Neural progenitor cell (in vitro differentiated cells): Measurements from ENCODE around the gene DRAXIN. TPM values are rescaled to one million over a fixed set of nuclear protein-coding genes. Genes with fewer than 3 reads are reported as not detected.

Experiments used
- DNase-seq: peaks from one replicate; pipeline ENCODE4 v3.0.0-alpha.2; 2016; ENCODE audit warnings: low spot score
- H2AFZ ChIP-seq: fragments of 200-600 bp; sonication (generic); replicated peaks from 2 replicates; pipeline ENCODE4 v1.6.1; 2016; ENCODE audit warnings: antibody characterized with exemption
- H3F3A ChIP-seq: fragments of 200-600 bp; sonication (generic); 2 replicates; pipeline ENCODE4 v1.6.1; 2016; ENCODE audit warnings: antibody characterized with exemption, low read depth
- H3K27ac ChIP-seq: fragments of 200-600 bp; sonication (generic); 2 replicates; pipeline ENCODE4 v1.5.1; 2016; ENCODE audit warnings: mild to moderate bottlenecking
- H3K27me3 ChIP-seq: fragments of 200-600 bp; sonication (generic); 2 replicates; pipeline ENCODE4 v1.6.1; 2016; ENCODE audit warnings: mild to moderate bottlenecking, moderate library complexity
- H3K36me3 ChIP-seq: fragments of 200-600 bp; sonication (generic); 2 replicates; pipeline ENCODE4 v1.5.1; 2016
- H3K4me1 ChIP-seq: fragments of 200-600 bp; sonication (generic); 2 replicates; pipeline ENCODE4 v1.6.1; 2016; ENCODE audit warnings: mixed run types
- H3K4me2 ChIP-seq: fragments of 200-600 bp; sonication (generic); 2 replicates; pipeline ENCODE4 v1.6.1; 2016
- H3K4me3 ChIP-seq: fragments of 200-600 bp; sonication (generic); 2 replicates; pipeline ENCODE4 v1.5.1; 2016
- H3K79me2 ChIP-seq: fragments of 200-600 bp; sonication (generic); 2 replicates; pipeline ENCODE4 v1.6.1; 2016; ENCODE audit warnings: low read depth
- H3K9ac ChIP-seq: fragments of 200-600 bp; sonication (generic); 2 replicates; pipeline ENCODE4 v1.6.1; 2016
- H3K9me3 ChIP-seq: fragments of 200-600 bp; sonication (generic); 2 replicates; pipeline ENCODE4 v1.5.1; 2016; ENCODE audit warnings: low read depth
- H4K20me1 ChIP-seq: fragments of 200-600 bp; sonication (generic); 2 replicates; pipeline ENCODE4 v1.6.1; 2016; ENCODE audit warnings: low read depth
- H3K27ac Mint-ChIP-seq: 3 replicates; pipeline ENCODE4 v1.8.0; 2021; ENCODE audit warnings: mixed read lengths
- H3K27me3 Mint-ChIP-seq: 2 replicates; pipeline ENCODE4 v1.8.0; 2022; ENCODE audit warnings: low read depth, mild to moderate bottlenecking, inconsistent platforms, moderate library complexity, mixed read lengths; ENCODE audit not compliant: insufficient read depth
- H3K36me3 Mint-ChIP-seq: 3 replicates; pipeline ENCODE4 v1.8.0; 2021; ENCODE audit warnings: mixed read lengths
- H3K4me1 Mint-ChIP-seq: 3 replicates; pipeline ENCODE4 v1.8.0; 2021; ENCODE audit warnings: mixed read lengths
- H3K4me3 Mint-ChIP-seq: 3 replicates; pipeline ENCODE4 v1.8.0; 2021; ENCODE audit warnings: mild to moderate bottlenecking, moderate library complexity, mixed read lengths
- H3K9me3 Mint-ChIP-seq: 3 replicates; pipeline ENCODE4 v1.8.0; 2020; ENCODE audit warnings: mixed read lengths
- EZH2 ChIP-seq: fragments of 200-600 bp; sonication (generic); IDR thresholded peaks from 2 replicates; pipeline ENCODE4 v1.6.1; 2017; ENCODE audit warnings: antibody characterized with exemption, mild to moderate bottlenecking, moderate library complexity
- EZH2phosphoT487 ChIP-seq: fragments of 200-600 bp; sonication (generic); IDR thresholded peaks from 2 replicates; pipeline ENCODE4 v1.6.1; 2017; ENCODE audit warnings: antibody characterized with exemption
- total RNA-seq: library from RNA; depleted of rRNA; stranded (reverse); fragments of >200 nt; gene quantifications from 2 replicates; pipeline ENCODE4 v1.2.3, GENCODE V29; 2015; ENCODE audit warnings: low replicate concordance
- TF ChIP-seq, protein P1 (sequence below): fragments of 200-600 bp; sonication (generic); IDR thresholded peaks from 2 replicates; pipeline ENCODE4 v1.5.1; 2017; ENCODE audit warnings: antibody characterized with exemption, mild to moderate bottlenecking

DRAXIN gene
- total RNA-seq, 1 donor from 2014 or later = 27.1 TPM

GRCh38 chr1:11682799-11683198, 8.7 kb upstream of the DRAXIN start:
- Mint-ChIP-seq H3K9me3 (no peaks in the 10 kb centered on the region), H3K27ac (no peak overlapping the region), H3K4me1 (peaks cover 23% of the 10 kb centered on the region), H3K4me3 (peak overlapping the region; percentile 73), H3K36me3 (peaks cover 3% of the 10 kb centered on the region), H3K27me3 (peaks cover 14% of the 10 kb centered on the region)
- Histone ChIP-seq H4K20me1 (peaks cover 72% of the 10 kb centered on the region), H3K4me3 (peak overlapping the region; percentile 79), H3K9ac (no peak overlapping the region), H3F3A (peaks cover 53% of the 10 kb centered on the region), H3K36me3 (no peaks in the 10 kb centered on the region), H3K4me1 (peaks cover 17% of the 10 kb centered on the region), H3K4me2 (peak overlapping the region; percentile 81), H3K27me3 (no peaks in the 10 kb centered on the region), H3K79me2 (peaks cover 64% of the 10 kb centered on the region), H3K27ac (no peak overlapping the region), H2AFZ (no peak overlapping the region), H3K9me3 (no peaks in the 10 kb centered on the region)
- no peak for DNase-seq
- TF ChIP-seq EZH2 = no peak
- no peak for TF ChIP-seq EZH2phosphoT487
- TF ChIP-seq, protein P1, sequence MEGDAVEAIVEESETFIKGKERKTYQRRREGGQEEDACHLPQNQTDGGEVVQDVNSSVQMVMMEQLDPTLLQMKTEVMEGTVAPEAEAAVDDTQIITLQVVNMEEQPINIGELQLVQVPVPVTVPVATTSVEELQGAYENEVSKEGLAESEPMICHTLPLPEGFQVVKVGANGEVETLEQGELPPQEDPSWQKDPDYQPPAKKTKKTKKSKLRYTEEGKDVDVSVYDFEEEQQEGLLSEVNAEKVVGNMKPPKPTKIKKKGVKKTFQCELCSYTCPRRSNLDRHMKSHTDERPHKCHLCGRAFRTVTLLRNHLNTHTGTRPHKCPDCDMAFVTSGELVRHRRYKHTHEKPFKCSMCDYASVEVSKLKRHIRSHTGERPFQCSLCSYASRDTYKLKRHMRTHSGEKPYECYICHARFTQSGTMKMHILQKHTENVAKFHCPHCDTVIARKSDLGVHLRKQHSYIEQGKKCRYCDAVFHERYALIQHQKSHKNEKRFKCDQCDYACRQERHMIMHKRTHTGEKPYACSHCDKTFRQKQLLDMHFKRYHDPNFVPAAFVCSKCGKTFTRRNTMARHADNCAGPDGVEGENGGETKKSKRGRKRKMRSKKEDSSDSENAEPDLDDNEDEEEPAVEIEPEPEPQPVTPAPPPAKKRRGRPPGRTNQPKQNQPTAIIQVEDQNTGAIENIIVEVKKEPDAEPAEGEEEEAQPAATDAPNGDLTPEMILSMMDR = no peak

DNA sequence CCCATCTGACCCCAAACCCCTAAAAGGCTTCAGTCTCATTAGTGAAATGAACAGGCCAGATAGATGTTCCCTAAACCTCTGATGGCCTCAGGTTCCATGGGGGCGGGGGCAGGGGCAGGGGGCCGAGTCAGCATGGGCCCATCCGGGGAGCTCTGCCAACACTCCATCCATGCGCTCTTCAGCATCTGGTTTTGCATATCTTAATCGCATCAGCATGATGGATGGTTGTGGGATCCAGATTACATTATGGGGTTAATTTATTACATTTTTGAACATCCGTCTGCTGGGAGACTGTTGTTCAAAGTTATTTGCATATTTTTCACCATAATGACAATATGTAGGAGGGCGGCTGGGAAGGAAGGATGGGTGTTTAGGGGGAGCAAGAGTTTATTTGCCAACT, 7.4 kb upstream of the DRAXIN start:
- Mint-ChIP-seq H3K27ac (no peak overlapping the region), H3K4me1 (peaks cover 20% of the 10 kb centered on the region), H3K4me3 (no peak overlapping the region), H3K27me3 (peaks cover 14% of the 10 kb centered on the region), H3K9me3 (no peaks in the 10 kb centered on the region), H3K36me3 (no peaks in the 10 kb centered on the region)
- H3K4me1 ChIP-seq = peaks cover 20% of the 10 kb centered on the region
- no peaks in the 10 kb centered on the region for H3K36me3 ChIP-seq
- DNase-seq = no peak
- peaks cover 73% of the 10 kb centered on the region for H4K20me1 ChIP-seq
- no peaks in the 10 kb centered on the region for H3K9me3 ChIP-seq
- H2AFZ ChIP-seq = no peak overlapping the region
- peaks cover 53% of the 10 kb centered on the region for H3F3A ChIP-seq
- H3K27me3 ChIP-seq = no peaks in the 10 kb centered on the region
- H3K79me2 ChIP-seq = peaks cover 64% of the 10 kb centered on the region
- H3K9ac ChIP-seq = no peak overlapping the region
- TF ChIP-seq EZH2 = no peak
- no peak overlapping the region for H3K4me2 ChIP-seq
- no peak overlapping the region for H3K4me3 ChIP-seq
- no peak overlapping the region for H3K27ac ChIP-seq

DNA sequence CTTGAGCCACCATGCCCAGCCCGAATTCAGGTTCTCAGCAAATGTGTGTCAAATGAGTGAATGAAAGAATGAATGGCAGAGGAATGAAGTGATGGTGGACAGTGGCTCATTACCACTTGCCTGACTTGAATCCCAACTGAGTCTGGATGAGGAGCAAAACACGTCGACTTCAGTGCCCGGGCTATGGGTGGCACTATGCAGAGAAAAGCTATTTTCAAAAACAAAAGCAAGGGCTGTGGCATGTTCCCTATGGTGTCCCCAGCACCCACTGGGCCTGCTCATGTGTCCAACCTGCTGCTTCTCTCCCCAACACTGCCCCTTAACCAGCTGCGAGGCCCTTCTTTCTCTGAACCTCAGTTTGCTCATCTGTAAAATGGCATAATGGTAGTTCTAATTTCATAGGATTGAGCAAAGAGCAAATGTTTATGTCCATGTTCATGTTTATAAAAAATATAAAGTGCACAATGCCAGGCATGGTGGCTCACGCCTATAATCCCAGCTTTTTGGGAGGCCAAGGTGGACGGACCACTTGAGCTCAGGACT, 6.2 kb upstream of the DRAXIN start:
- no peaks in the 10 kb centered on the region for H3K9me3 Mint-ChIP-seq
- Histone ChIP-seq H3K9ac (no peak overlapping the region), H4K20me1 (peaks cover 65% of the 10 kb centered on the region), H3K9me3 (no peaks in the 10 kb centered on the region), H3K27ac (no peak overlapping the region), H3K4me2 (no peak overlapping the region), H3K4me1 (peaks cover 32% of the 10 kb centered on the region), H3K36me3 (no peaks in the 10 kb centered on the region), H2AFZ (no peak overlapping the region), H3K79me2 (peaks cover 64% of the 10 kb centered on the region), H3K27me3 (no peaks in the 10 kb centered on the region), H3K4me3 (no peak overlapping the region), H3F3A (peaks cover 56% of the 10 kb centered on the region)
- no peak for DNase-seq
- no peak overlapping the region for H3K27ac Mint-ChIP-seq
- H3K4me1 Mint-ChIP-seq = peaks cover 27% of the 10 kb centered on the region
- H3K36me3 Mint-ChIP-seq = no peaks in the 10 kb centered on the region
- TF ChIP-seq EZH2phosphoT487 (no peak), EZH2 (no peak)
- TF ChIP-seq, protein P1 = no peak
- H3K4me3 Mint-ChIP-seq = no peak overlapping the region
- H3K27me3 Mint-ChIP-seq = peaks cover 16% of the 10 kb centered on the region

DNA sequence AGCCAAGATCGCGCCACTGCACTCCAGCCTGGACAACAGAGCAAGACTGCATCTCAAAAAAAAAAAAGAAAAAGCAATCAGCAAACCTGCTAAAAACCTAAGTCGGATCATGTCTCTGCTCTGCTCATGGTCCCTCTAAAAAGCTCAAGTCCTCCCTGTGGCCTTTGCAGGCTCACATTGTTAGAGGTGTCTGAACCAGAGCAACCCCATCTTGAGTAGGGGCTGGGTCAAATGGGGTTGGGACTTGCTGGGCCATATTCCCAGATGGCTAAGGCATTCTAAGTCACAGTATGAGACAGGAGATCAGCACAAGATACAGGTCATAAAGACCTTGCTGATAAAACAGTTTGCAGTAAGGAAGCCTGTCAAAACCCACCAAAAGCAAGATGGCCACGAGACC, 3.0 kb upstream of the DRAXIN start:
- Histone ChIP-seq H3K36me3 (no peaks in the 10 kb centered on the region), H3K9me3 (no peaks in the 10 kb centered on the region), H3K9ac (no peak overlapping the region), H3F3A (peaks cover 55% of the 10 kb centered on the region), H3K4me3 (no peak overlapping the region), H3K79me2 (peaks cover 87% of the 10 kb centered on the region), H4K20me1 (peaks cover 53% of the 10 kb centered on the region), H3K27me3 (peaks cover 11% of the 10 kb centered on the region), H2AFZ (no peak overlapping the region), H3K27ac (no peak overlapping the region), H3K4me1 (peaks cover 34% of the 10 kb centered on the region), H3K4me2 (no peak overlapping the region)
- peaks cover 23% of the 10 kb centered on the region for H3K27me3 Mint-ChIP-seq
- peak overlapping the region; percentile 27 for H3K4me3 Mint-ChIP-seq
- H3K27ac Mint-ChIP-seq = no peak overlapping the region
- DNase-seq = no peak
- peaks cover 23% of the 10 kb centered on the region for H3K4me1 Mint-ChIP-seq
- H3K9me3 Mint-ChIP-seq = no peaks in the 10 kb centered on the region
- H3K36me3 Mint-ChIP-seq = no peaks in the 10 kb centered on the region
- TF ChIP-seq, protein P1 = no peak
- TF ChIP-seq EZH2 (no peak), EZH2phosphoT487 (no peak)
